Stimulated activated CD4-positive, alpha-beta T cell treated with anti-CD3 and anti-CD28 coated beads, Interleukin-15, amount 100 ng/mL, for 48 hours (primary cell): ENCODE data around the gene ALX3.
A peak's percentile ranks its signal among the peaks of the same experiment; 100 is the strongest.

ENCODE experiments used
- DNase-seq, 2 donors: peaks; one replicate each; pipeline ENCODE4 v3.0.0-alpha.2; 2020; ENCODE audit warnings: low read depth in 2 of 2

Gene ALX3

GRCh38 chr1:110070671-110071242 lies at the start of gene ALX3:
TSS of gene ALX3 (minus strand) at chr1:110070672. CDS start at chr1:110070612, 60 bp downstream.
- DNase-seq = no peak

- DNase-seq = no peak
Measured at GRCh38 chr1:110119843-110120242, 49.4 kb upstream of the ALX3 start.

DNA sequence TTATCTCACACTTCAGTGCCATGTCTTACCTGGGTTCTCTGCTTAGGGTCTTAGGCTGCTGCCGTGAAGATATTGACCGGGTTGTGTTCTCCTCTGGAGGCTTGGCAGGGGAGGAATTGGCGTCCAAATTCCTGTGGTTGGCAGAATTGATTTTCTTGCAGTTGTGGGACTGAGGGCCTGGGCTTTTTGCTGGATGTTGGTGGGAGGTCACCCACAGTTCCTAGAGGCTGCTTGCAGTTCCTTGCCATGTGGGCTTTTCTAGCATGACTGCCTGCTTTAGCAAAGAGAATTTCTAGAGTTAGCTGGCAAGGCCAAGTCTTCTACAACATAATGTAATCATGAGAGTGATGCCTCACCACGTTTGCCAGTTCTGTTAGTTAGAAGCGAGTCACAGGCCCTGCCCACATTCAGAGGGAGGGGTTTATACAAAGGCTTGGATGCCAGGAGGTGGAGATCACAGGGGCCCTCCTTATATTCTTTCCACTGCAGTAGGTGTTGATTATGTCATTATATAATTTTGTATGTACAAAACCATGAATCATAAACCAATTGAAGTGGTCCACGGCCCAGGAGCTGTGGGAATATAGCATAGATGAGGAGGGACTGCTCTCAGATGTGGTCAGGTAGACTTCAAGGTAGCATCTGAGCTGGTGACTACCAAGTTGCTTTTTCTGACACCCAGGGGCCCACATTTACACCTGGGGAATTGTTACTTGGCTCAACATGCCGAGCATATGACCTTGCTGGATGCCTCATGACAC lies 48.3 kb upstream of the ALX3 start:
- DNase-seq = peak; percentile 15

DNA sequence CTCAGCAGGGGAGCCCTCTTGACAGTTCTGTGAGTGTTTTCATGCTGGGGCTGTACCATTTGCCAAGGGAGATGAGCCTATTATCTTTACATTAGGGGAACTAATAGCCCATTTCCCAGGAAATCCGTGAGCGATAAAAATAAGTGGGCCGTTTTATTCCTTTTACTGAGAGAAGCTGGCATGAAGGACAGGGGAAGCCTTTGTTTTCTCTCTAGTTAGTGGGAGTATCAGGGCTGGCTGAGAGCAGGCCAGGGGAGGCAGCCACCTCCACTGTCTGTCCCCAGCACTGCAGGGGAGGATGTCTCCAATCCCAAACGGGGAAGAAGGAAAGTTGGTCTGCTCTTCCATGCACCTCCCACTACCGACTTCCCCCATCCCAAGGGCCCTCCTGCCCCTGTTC lies 44.3 kb upstream of the ALX3 start:
- no peak for DNase-seq

- no peak for DNase-seq
Measured at GRCh38 chr1:110114173-110114572, 43.7 kb upstream of the ALX3 start.

DNA sequence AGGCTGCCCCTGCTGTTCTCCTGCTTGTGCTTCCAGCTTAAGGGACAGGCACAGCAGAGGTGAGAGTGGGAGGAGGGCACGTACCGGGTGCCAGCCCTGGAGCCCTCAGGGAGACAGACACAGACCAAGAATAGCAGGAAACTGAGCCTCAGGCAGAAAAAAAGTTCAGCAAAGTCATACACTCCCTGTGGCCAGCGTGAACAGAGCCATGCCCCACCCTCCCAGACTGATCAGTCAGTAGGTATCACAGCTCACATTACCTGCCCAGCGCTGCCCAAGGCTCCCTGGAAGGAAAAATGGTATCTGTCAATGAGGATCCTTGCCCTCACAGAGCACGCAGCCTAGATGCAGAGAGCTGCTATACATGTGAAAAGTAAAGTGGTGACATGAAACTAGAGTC lies 43.1 kb upstream of the ALX3 start:
- DNase-seq = no peak

GRCh38 chr1:110112656-110113055 lies 42.2 kb upstream of the ALX3 start:
- no peak for DNase-seq

DNA sequence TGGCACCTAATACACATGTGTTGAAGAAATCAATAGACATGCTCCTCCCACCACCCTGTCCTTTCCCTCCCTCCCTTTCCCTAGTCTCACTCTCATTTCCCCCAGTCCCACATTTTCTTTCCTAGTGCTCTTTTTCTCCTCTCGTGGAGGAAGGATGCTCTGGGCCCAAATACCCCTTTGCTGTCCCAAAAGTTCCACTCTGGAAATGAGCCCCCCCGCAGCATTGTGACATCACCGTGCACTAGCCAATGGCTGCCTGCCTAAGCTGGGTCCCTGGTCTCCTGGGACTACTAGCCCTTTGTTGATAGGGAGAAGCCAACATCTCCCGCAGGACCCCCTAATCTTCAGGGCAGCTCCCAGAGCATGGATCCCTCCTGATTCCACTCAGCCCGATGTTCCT lies 41.7 kb upstream of the ALX3 start, which contains the start of gene UBL4B:
UBL4B (plus strand) TSS at position 301 of the 400 bp plus-strand sequence; CDS start at position 393, 92 bp downstream.
- no peak for DNase-seq

DNA sequence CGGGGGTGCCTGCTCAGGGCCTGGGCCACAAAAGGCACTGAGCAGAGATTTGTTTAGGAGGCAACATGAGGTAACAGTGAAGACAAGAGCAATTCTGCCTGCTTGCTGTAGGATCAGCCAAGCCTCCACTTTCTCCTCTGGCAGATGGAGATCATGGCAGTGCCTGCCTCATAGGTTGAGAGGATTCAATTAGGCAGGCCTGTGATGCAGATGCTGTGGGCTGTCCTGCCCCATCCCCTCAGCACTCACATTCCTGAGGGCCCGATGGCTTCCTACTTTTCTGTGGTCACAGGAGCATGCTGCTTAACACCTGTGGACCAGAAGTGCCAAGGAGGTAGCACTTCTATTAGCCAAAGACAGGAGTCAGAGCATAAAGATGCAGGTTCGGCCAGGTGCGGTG lies 40.6 kb upstream of the ALX3 start:
- DNase-seq = no peak

DNA sequence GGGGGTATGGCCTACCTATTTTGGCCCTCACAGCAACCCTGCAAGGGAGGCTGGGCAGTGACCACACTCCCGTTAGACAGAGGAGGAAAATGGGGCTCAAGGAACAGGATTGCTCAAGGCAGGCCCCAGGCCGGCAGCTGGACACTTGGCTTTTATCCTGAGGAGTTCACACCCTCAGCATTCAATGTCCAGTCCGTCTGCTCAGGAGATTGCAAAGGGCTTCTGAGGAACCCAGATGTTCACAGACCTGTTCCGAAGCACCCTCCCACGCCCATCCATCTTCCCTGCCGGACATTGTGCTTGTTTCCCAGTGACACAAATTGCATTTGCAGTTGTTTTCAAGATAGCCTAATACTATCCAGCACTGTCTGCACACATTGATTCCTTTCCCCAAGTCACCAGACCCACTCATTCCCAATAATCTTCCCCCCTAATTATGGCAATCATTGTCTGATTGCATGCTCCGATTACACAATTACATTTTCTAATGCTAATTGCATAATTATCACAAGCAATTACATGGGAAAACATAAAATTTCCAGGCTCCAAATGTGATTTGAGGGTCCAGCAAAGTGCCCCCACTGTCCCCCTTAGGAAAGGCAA lies 37.5 kb upstream of the ALX3 start:
- DNase-seq = no peak

- DNase-seq = peak; percentile 39 to 52
Measured at GRCh38 chr1:110106013-110106941, 35.8 kb upstream of the ALX3 start.

- DNase-seq = no peak
Measured at GRCh38 chr1:110102081-110102480, 31.6 kb upstream of the ALX3 start.

DNA sequence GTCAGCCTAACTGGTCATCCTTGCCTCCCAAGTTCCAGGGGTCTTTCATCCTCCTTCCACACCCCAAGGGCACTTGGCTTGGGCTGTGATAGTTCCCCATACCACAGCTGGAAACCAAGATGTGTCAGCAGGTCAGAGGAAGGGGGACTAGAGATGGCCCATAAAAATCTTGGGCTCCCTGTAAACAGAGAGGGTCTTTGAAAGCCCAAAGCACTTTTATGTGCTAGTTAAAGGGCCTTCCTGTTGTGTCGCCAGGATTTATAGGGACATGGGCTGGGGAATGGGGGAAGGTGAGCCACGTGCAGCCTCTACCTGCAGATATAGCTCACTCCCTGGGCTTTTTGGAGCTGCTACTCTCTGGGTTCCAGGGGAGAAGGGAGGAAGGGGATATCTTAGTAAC lies 29.9 kb upstream of the ALX3 start:
- DNase-seq = no peak

DNA sequence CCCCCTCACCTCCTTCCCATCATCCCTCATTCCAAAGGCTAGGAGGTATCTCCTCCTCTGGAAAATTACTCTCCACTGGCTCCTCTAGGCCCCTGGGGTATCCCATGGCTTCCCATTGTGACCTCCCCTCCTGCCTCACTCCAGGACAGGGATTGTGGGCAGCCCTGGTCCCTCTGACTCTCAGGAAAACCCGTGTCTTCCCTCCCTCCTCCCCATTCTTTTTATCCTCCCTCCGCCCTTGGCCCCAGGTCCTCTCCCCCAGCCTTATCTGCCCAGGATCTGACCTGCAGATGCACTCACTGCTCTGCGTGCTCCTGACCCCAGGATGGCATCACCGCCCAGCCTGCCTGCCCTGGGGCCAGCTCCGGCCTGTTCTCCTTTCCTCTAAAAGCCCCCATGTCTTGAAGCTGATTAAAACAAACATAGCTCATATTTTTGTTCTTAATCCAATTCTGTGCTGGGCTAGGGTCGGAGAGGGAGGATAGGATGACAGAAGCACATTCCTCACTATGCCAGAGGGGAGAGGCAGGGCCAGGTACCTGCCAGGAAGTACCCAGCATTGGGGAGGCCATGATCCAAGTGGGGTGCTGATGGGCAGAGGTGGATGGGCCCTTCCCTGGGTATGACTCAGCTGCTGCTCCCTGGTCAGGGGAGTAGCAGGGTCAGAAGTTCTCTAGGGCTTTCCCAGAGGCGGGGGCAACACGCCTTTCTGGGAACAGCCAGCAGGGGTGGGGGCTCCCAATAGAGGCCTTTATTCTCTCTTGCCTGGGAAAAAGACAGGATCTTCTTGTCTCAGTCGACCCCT lies 28.0 kb upstream of the ALX3 start:
- DNase-seq = no peak

- no peak for DNase-seq
Measured at GRCh38 chr1:110097507-110098221, 27.2 kb upstream of the ALX3 start.

GRCh38 chr1:110094931-110095654 lies 24.6 kb upstream of the ALX3 start:
- no peak for DNase-seq

DNA sequence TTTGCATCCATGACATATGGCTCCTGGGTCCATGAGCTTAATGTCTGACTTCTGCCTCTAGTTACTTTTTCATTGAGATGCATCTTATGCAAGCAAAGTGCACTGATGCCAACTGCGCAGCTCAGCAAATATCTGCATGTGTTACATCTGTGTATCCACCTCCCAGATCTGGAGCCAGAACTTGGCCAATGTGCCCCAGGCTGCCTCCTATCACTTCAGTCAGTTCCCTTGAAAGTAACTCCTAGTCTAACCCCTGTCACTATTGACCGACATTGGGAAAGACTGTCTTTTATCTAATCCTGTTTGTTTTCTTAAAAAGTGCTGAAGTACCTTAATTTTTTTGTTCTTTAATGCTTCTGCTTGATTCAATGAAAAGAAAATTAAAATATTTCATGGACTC lies 22.5 kb upstream of the ALX3 start:
- DNase-seq = no peak

DNA sequence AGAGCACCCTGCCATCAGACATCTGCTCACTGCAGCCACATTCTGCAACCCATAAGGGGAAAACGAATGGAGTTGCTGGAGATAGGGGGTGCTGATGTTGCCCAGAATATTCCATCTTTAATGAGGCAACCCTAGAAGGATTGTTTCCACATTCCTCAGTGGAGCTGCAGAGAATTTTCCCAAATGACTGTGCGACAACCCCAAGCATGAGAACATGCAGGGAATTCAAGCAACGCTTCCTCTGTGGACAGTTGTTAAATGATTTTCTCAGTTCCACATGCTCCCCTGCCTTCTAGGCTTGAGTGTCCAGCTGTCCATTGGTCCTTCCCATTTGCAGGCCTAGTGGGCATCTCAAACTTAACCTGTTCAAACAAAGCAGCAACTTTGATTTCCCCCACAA lies 21.3 kb upstream of the ALX3 start:
- no peak for DNase-seq

DNA sequence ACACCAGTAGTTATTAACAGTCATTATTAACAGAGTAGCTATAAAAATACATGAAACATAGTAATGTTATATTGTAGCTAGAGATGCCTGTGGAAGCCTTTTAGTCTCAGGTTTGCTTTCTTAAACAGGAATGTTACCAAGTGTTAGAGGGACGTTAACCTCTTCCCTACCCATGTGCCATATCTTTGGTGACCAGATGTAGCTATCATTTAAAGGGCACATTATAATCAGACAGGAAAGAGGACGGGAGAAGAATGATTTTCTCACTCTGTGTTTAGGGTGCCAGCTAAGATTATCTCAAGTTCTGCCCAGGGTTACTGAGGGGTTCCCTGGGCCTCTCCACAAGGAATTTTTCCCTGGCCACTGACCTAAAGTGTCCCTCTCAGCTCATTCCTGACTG lies 20.9 kb upstream of the ALX3 start:
- DNase-seq = no peak
